SJSA1 (cell line): ENCODE results near the gene CNTNAP2. TPM values are rescaled to one million over a fixed set of nuclear protein-coding genes. Genes with fewer than 3 reads are reported as not detected.

Experiments
- DNase-seq, 2 experiments: peaks; one replicate each; pipeline ENCODE4 v3.0.0-alpha.2; 2015 to 2020; ENCODE audit warnings: low spot score in 2 of 2, low read depth in 1 of 2
- H3K27ac ChIP-seq: fragments of 250-450 bp; sonication (Bioruptor Pico); 2 replicates; pipeline ENCODE4 v1.5.1; 2020; ENCODE audit warnings: mild to moderate bottlenecking, moderate library complexity
- H3K27me3 ChIP-seq: fragments of 250-450 bp; sonication (Bioruptor Pico); replicated peaks from 2 replicates; pipeline ENCODE4 v1.5.1; 2020; ENCODE audit warnings: mild to moderate bottlenecking, moderate library complexity
- H3K36me3 ChIP-seq: fragments of 250-450 bp; sonication (Bioruptor Pico); 2 replicates; pipeline ENCODE4 v1.5.1; 2020; ENCODE audit warnings: mild to moderate bottlenecking
- H3K4me1 ChIP-seq: fragments of 250-450 bp; sonication (Bioruptor Pico); replicated peaks from 2 replicates; pipeline ENCODE4 v1.6.1; 2021; ENCODE audit warnings: mild to moderate bottlenecking
- H3K4me3 ChIP-seq: fragments of 250-450 bp; sonication (Bioruptor Pico); 2 replicates; pipeline ENCODE4 v1.5.1; 2020; ENCODE audit warnings: mild to moderate bottlenecking
- H3K9me3 ChIP-seq: fragments of 250-450 bp; sonication (Bioruptor Pico); replicated peaks from 2 replicates; pipeline ENCODE4 v1.5.1; 2020; ENCODE audit warnings: mild to moderate bottlenecking
- total RNA-seq: library from RNA; depleted of rRNA; stranded (reverse); fragments of >200 nt; shearing (Covaris generic); gene quantifications from 2 replicates; pipeline ENCODE4 v1.2.3, GENCODE V29; 2014

CNTNAP2 gene
- total RNA-seq, 1 experiment from 2014 or later, result 0.29 TPM

GRCh38 chr7:146539836-146540235 is 423.2 kb downstream of the CNTNAP2 start:
- Histone ChIP-seq H3K9me3 (no peaks in the 10 kb centered on the region), H3K4me3 (no peak overlapping the region), H3K4me1 (no peaks in the 10 kb centered on the region), H3K36me3 (no peaks in the 10 kb centered on the region), H3K27me3 (no peaks in the 10 kb centered on the region), H3K27ac (no peak overlapping the region)
- DNase-seq, result no peak

- Histone ChIP-seq H3K9me3 (no peaks in the 10 kb centered on the region), H3K36me3 (no peaks in the 10 kb centered on the region), H3K4me3 (no peak overlapping the region), H3K27me3 (no peaks in the 10 kb centered on the region), H3K27ac (no peak overlapping the region), H3K4me1 (no peaks in the 10 kb centered on the region)
- DNase-seq, result no peak
Measured at GRCh38 chr7:146542101-146542500, 425.5 kb downstream of the CNTNAP2 start.

- no peak for DNase-seq
- Histone ChIP-seq H3K4me3 (no peak overlapping the region), H3K27ac (no peak overlapping the region), H3K4me1 (no peaks in the 10 kb centered on the region), H3K27me3 (no peaks in the 10 kb centered on the region), H3K36me3 (no peaks in the 10 kb centered on the region), H3K9me3 (0 out of 2 replicates have a peak, but pooled peaks cover 3% of the 10 kb centered on the region)
Measured at GRCh38 chr7:146544748-146545147, 428.1 kb downstream of the CNTNAP2 start.

- no peaks in the 10 kb centered on the region for H3K27me3 ChIP-seq
- DNase-seq, result no peak
- H3K4me3 ChIP-seq, result no peak overlapping the region
- H3K27ac ChIP-seq, result no peak overlapping the region
- H3K4me1 ChIP-seq, result no peaks in the 10 kb centered on the region
- H3K36me3 ChIP-seq, result no peaks in the 10 kb centered on the region
- H3K9me3 ChIP-seq, result 0 out of 2 replicates have a peak, but pooled peaks cover 7% of the 10 kb centered on the region
Measured at GRCh38 chr7:146548816-146549215, 432.2 kb downstream of the CNTNAP2 start.

GRCh38 chr7:146554556-146554955 is 438.0 kb downstream of the CNTNAP2 start:
- no peaks in the 10 kb centered on the region for H3K27me3 ChIP-seq
- peaks cover 10% of the 10 kb centered on the region for H3K9me3 ChIP-seq
- H3K36me3 ChIP-seq, result no peaks in the 10 kb centered on the region
- DNase-seq, result no peak
- H3K4me1 ChIP-seq, result no peaks in the 10 kb centered on the region
- H3K4me3 ChIP-seq, result no peak overlapping the region
- no peak overlapping the region for H3K27ac ChIP-seq

GRCh38 chr7:146557971-146558469 is 441.4 kb downstream of the CNTNAP2 start:
- no peak for DNase-seq
- no peak overlapping the region for H3K4me3 ChIP-seq
- H3K36me3 ChIP-seq, result no peaks in the 10 kb centered on the region

GRCh38 chr7:146565872-146566271 is 449.3 kb downstream of the CNTNAP2 start:
- H3K36me3 ChIP-seq, result no peaks in the 10 kb centered on the region

More at GRCh38 chr7:146557971-146558469, 441.4 kb downstream of the CNTNAP2 start:
- no peak overlapping the region for H3K27ac ChIP-seq
- H3K27me3 ChIP-seq, result no peaks in the 10 kb centered on the region
- peaks cover 4% of the 10 kb centered on the region for H3K9me3 ChIP-seq
- H3K4me1 ChIP-seq, result no peaks in the 10 kb centered on the region

GRCh38 chr7:146575903-146576302 is 459.3 kb downstream of the CNTNAP2 start:
- Histone ChIP-seq H3K4me3 (no peak overlapping the region), H3K36me3 (no peaks in the 10 kb centered on the region), H3K27me3 (no peaks in the 10 kb centered on the region), H3K27ac (no peak overlapping the region), H3K4me1 (no peaks in the 10 kb centered on the region), H3K9me3 (no peaks in the 10 kb centered on the region)
- no peak for DNase-seq

More at GRCh38 chr7:146565872-146566271, 449.3 kb downstream of the CNTNAP2 start:
- Histone ChIP-seq H3K4me3 (no peak overlapping the region), H3K27me3 (no peaks in the 10 kb centered on the region), H3K4me1 (no peaks in the 10 kb centered on the region), H3K9me3 (no peaks in the 10 kb centered on the region; the same call in 1 of the 2 replicates), H3K27ac (no peak overlapping the region)
- DNase-seq, result no peak

- Histone ChIP-seq H3K4me3 (no peak overlapping the region), H3K4me1 (no peaks in the 10 kb centered on the region), H3K27me3 (no peaks in the 10 kb centered on the region), H3K36me3 (no peaks in the 10 kb centered on the region), H3K27ac (no peak overlapping the region), H3K9me3 (0 out of 2 replicates have a peak, but pooled peaks cover 3% of the 10 kb centered on the region)
- DNase-seq, result no peak
Measured at GRCh38 chr7:146591976-146592375, 475.4 kb downstream of the CNTNAP2 start.

GRCh38 chr7:146606628-146607027 is 490.0 kb downstream of the CNTNAP2 start:
- Histone ChIP-seq H3K4me3 (no peak overlapping the region), H3K9me3 (no peaks in the 10 kb centered on the region), H3K4me1 (no peaks in the 10 kb centered on the region), H3K27ac (no peak overlapping the region), H3K36me3 (no peaks in the 10 kb centered on the region), H3K27me3 (no peaks in the 10 kb centered on the region)
- DNase-seq, result no peak

- Histone ChIP-seq H3K27ac (no peak overlapping the region), H3K4me3 (no peak overlapping the region), H3K36me3 (no peaks in the 10 kb centered on the region), H3K27me3 (no peaks in the 10 kb centered on the region), H3K9me3 (peaks cover 3% of the 10 kb centered on the region; the same call in 1 of the 2 replicates), H3K4me1 (no peaks in the 10 kb centered on the region)
- no peak for DNase-seq
Measured at GRCh38 chr7:146619641-146620040, 503.0 kb downstream of the CNTNAP2 start.

- H3K36me3 ChIP-seq, result no peaks in the 10 kb centered on the region
- H3K4me3 ChIP-seq, result no peak overlapping the region
- no peaks in the 10 kb centered on the region for H3K9me3 ChIP-seq
- DNase-seq, result no peak
- H3K27me3 ChIP-seq, result no peaks in the 10 kb centered on the region
- no peak overlapping the region for H3K27ac ChIP-seq
- H3K4me1 ChIP-seq, result no peaks in the 10 kb centered on the region
Measured at GRCh38 chr7:146626912-146627311, 510.3 kb downstream of the CNTNAP2 start.

GRCh38 chr7:146635205-146636032 is 518.8 kb downstream of the CNTNAP2 start:
- H3K36me3 ChIP-seq, result no peaks in the 10 kb centered on the region
- peaks cover 3% of the 10 kb centered on the region for H3K9me3 ChIP-seq
- H3K4me1 ChIP-seq, result no peaks in the 10 kb centered on the region
- DNase-seq, result no peak
- H3K27me3 ChIP-seq, result no peaks in the 10 kb centered on the region
- H3K4me3 ChIP-seq, result no peak overlapping the region
- no peak overlapping the region for H3K27ac ChIP-seq

GRCh38 chr7:146636033-146636356 is 519.4 kb downstream of the CNTNAP2 start:
- Histone ChIP-seq H3K4me1 (no peaks in the 10 kb centered on the region), H3K9me3 (peaks cover 3% of the 10 kb centered on the region), H3K27me3 (no peaks in the 10 kb centered on the region), H3K27ac (no peak overlapping the region), H3K4me3 (no peak overlapping the region), H3K36me3 (no peaks in the 10 kb centered on the region)
- DNase-seq, result no peak
